Liver (tissue), 9 donors: ENCODE data around the gene CABP4. TPM values are rescaled to one million over a fixed set of nuclear protein-coding genes. Genes with fewer than 3 reads are reported as not detected.
"Not testable (repeated sequence)": the region's sequence is repeated elsewhere in the genome, so short reads cannot be mapped to it uniquely, and the experiment has no call there.

Experiments used
- DNase-seq: peaks from one replicate; pipeline ENCODE4 v3.0.0-alpha.2; 2017; ENCODE audit warnings: low spot score
- H3K27ac ChIP-seq, 2 donors: one replicate each; pipeline ENCODE4 v1.7.0; 2013; ENCODE audit warnings: inconsistent platforms in 2 of 2, low read length in 2 of 2, control low read depth in 1 of 2, low read depth in 1 of 2, mild to moderate bottlenecking in 1 of 2
- H3K27me3 ChIP-seq, 4 donors: one replicate each; pipeline versions ENCODE4 v1.6.1 to v1.7.0; 2013; ENCODE audit warnings: low read length in 3 of 4, inconsistent platforms in 1 of 4, mild to moderate bottlenecking in 1 of 4, moderate library complexity in 1 of 4; ENCODE audit not compliant: control insufficient read depth in 4 of 4, insufficient read depth in 4 of 4
- H3K36me3 ChIP-seq, 4 donors: one replicate each; pipeline versions ENCODE4 v1.6.1 to v1.7.0; 2013; ENCODE audit warnings: low read length in 3 of 4, mild to moderate bottlenecking in 3 of 4, low read depth in 1 of 4, moderate library complexity in 1 of 4; ENCODE audit not compliant: control insufficient read depth in 4 of 4, insufficient read depth in 3 of 4
- H3K4me1 ChIP-seq, 4 donors: one replicate each; pipeline versions ENCODE4 v1.6.1 to v1.7.0; 2013; ENCODE audit warnings: low read length in 3 of 4, mild to moderate bottlenecking in 3 of 4, moderate library complexity in 1 of 4; ENCODE audit not compliant: control insufficient read depth in 4 of 4, insufficient read depth in 4 of 4
- H3K4me3 ChIP-seq, 3 donors: one replicate each; pipeline versions ENCODE4 v1.6.1 to v1.7.0; 2013; ENCODE audit warnings: low read length in 3 of 3, control low read depth in 1 of 3, low read depth in 1 of 3, mild to moderate bottlenecking in 1 of 3
- H3K9ac ChIP-seq, 2 donors: one replicate each; pipeline ENCODE4 v1.7.0; 2013; ENCODE audit warnings: low read length in 2 of 2, mild to moderate bottlenecking in 2 of 2, moderate library complexity in 2 of 2, control low read depth in 1 of 2, low read depth in 1 of 2
- H3K9me3 ChIP-seq, 4 donors: one replicate each; pipeline versions ENCODE4 v1.6.1 to v1.7.0; 2013; ENCODE audit warnings: low read length in 3 of 4; ENCODE audit not compliant: control insufficient read depth in 4 of 4
- EGR1 ChIP-seq, 2 donors: IDR thresholded peaks; 2 replicates each; pipeline ENCODE4 v1.6.1; 2016 to 2018; ENCODE audit warnings: antibody characterized with exemption in 2 of 2, low read depth in 2 of 2
- HNF4A ChIP-seq, 2 donors: conservative IDR thresholded peaks; 2 replicates each; pipeline ENCODE4 v1.6.1; 2016; ENCODE audit warnings: antibody characterized with exemption in 2 of 2, mild to moderate bottlenecking in 2 of 2
- REST ChIP-seq: IDR thresholded peaks from 2 replicates; pipeline ENCODE4 v1.6.1; 2016; ENCODE audit warnings: antibody characterized with exemption, mild to moderate bottlenecking
- RXRA ChIP-seq, 2 donors: IDR thresholded peaks; 2 replicates each; pipeline ENCODE4 v1.6.1; 2017 to 2018; ENCODE audit warnings: antibody characterized with exemption in 2 of 2, mild to moderate bottlenecking in 1 of 2
- YY1 ChIP-seq: IDR thresholded peaks from 2 replicates; pipeline ENCODE4 v1.6.1; 2016; ENCODE audit warnings: antibody characterized with exemption, mild to moderate bottlenecking
- WGBS: extraction: QIAGEN DNeasy Blood & Tissue Kit; methylation state at CpG from one replicate; pipeline ENCODE4 v1.1.7; 2013; 5-methylcytosine and 5-hydroxymethylcytosine counted together
- polyA plus RNA-seq, 2 donors: library from polyadenylated mRNA; stranded (reverse) in 1 of 2; unstranded in 1 of 2; fragments of 200-250 nt in 1 of 2; fragments of >200 nt in 1 of 2; fragmentation: Nextera tagmentation in 1 of 2; extraction: Ambion mirVana in 1 of 2; gene quantifications; one replicate each; pipeline versions ENCODE4 v1.2.1 to v1.2.3, GENCODE V29; 2013 to 2015
- total RNA-seq, 2 donors: library from RNA; depleted of rRNA; stranded (reverse); fragments of >200 nt; gene quantifications; one replicate each; pipeline ENCODE4 v1.2.3, GENCODE V29; 2014
- donor health status: healthy.
- donor health status: healthy.
- donor health status: healthy.
- donor health status: healthy.
- donor health status: healthy.

CABP4 gene
- total and polyA plus RNA-seq, 4 donors = 0.85 to 2.9 (median 1.6) TPM

GRCh38 chr11:67472882-67473281, 17.7 kb downstream of the CABP4 start (continued):
- no peak for TF ChIP-seq REST
- no peak for TF ChIP-seq HNF4A (conservative IDR thresholded peaks at IDR 0.05)

GRCh38 chr11:67476692-67477091, 21.5 kb downstream of the CABP4 start:
- DNase-seq, H3K36me3 ChIP-seq, H3K4me3 ChIP-seq, H3K9ac ChIP-seq, H3K27ac ChIP-seq, H3K9me3 ChIP-seq, H3K27me3 ChIP-seq: not testable (repeated sequence)
- WGBS = 82% methylated on average over 10 of the region's 10 CpGs
- peaks cover 3 to 11% (median 4%) of the 10 kb centered on the region in 4 donors for H3K4me1 ChIP-seq

GRCh38 chr11:67477344-67478050, 22.3 kb downstream of the CABP4 start:
- DNase-seq, H3K4me3 ChIP-seq, H3K36me3 ChIP-seq, H3K9ac ChIP-seq, H3K27me3 ChIP-seq, H3K9me3 ChIP-seq, H3K27ac ChIP-seq: not testable (repeated sequence)
- H3K4me1 ChIP-seq = peaks cover 5 to 14% (median 7%) of the 10 kb centered on the region in 4 donors
- WGBS = 78% methylated on average over 13 of the region's 16 CpGs

- Histone ChIP-seq H3K27me3 (no peaks in the 10 kb centered on the region), H3K27ac (peak overlapping the region; percentile 62 to 74)
- 50% methylated on average over 19 of the region's 19 CpGs for WGBS
Observed at GRCh38 chr11:67482275-67482826, 27.2 kb downstream of the CABP4 start.

More at GRCh38 chr11:67482275-67482826, 27.2 kb downstream of the CABP4 start:
- H3K4me3 ChIP-seq = peak overlapping the region; percentile 53 to 65 (median 61)
- H3K9ac ChIP-seq = peak overlapping the region; percentile 68 to 79
- H3K9me3 ChIP-seq = no peaks in the 10 kb centered on the region
- TF ChIP-seq YY1 (peak; percentile 4), RXRA (IDR thresholded peaks at IDR 0.05) (no peak), EGR1 (IDR thresholded peaks at IDR 0.05; ENCODE audit: low read depth in 2 of 2) (no peak)
- no peak for DNase-seq
- H3K4me1 ChIP-seq = peaks cover 10 to 25% (median 15%) of the 10 kb centered on the region in 4 donors
- peaks cover 0 to 2% (median 0%) of the 10 kb centered on the region in 4 donors for H3K36me3 ChIP-seq
